Amniotic stem cell (primary cell): Measurements from ENCODE around the gene ELOVL5.
"Not testable (repeated sequence)": the region's sequence is repeated elsewhere in the genome, so short reads cannot be mapped to it uniquely, and the experiment has no call there.

Experiments
- DNase-seq: peaks from one replicate; lab custom pipeline; 2025; lab: John Stamatoyannopoulos, UW

Gene ELOVL5

GRCh38 chr6:53359095-53359842, 10.5 kb upstream of the ELOVL5 start:
- peak; percentile 74 for DNase-seq

DNA sequence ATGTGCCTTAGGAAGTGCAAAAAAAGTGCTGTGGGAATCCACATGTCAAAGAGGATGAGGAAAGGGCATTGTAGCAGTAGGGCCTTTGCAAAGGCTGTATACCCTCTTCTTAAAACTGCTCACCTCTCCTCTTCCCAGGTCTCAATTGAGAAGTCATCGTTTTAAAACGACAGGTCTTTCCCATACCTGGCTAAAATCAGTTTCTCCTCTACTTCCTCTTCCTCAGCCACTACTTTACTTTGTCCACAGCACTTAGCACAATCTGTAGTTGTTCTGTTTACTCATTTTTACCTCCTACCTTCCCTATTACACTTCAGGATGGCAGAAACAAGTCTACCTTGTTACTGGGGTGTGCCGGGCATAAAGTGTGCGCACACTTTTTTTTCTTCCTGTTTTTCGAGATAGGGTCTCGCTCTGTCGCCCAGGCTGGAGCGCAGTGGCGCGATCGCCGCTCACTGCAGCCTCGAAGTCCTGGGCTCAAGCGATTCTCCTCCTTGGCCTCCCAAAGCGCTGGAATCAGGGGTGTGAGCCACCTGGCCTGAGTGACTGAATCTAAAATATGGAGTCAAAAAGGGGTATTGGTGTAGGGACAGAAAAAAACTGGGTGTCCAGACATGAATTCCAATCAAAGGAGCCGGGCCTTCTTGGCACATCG, 9.8 kb upstream of the ELOVL5 start:
- no peak for DNase-seq

DNA sequence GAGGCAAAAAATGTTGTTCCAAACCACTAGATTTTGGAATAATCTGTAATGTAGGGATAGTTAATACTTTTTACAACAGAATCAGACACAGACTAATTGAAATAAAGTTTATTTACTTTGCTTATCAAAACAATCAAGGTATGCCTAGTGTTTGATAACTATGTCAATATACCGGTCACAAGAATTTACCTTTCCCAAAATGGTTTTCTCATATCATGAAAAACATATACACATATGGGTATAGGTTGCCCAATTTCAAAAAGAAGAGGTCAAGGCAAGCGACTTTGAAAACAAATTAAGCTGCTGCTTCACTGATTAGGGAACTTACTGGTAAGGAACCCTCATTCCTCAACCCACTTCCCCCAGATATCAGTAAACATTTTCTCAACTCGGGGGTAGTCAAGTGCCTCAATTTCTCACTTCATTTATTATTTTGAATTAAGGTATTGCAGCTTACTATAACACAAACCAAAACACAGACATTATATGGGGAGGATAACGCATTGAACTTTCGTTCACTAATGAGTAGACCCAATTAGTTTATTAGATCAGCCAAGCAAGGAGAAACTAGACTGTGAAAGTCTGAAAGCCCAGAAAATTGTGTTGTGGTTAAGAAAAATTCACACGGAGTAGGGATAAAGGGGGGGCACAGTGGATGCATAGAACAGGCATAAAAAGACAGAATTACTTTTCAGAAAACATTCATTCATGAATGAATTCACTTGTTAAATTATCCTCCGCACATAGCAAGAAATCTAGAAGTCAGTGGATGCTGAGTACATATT, 9.0 kb upstream of the ELOVL5 start:
- no peak for DNase-seq

GRCh38 chr6:53353624-53354023, 4.9 kb upstream of the ELOVL5 start:
- DNase-seq, result no peak

- no peak for DNase-seq
Observed at GRCh38 chr6:53352360-53352759, 3.6 kb upstream of the ELOVL5 start.

GRCh38 chr6:53349209-53349693, 501 bp upstream of the ELOVL5 start:
- DNase-seq, result no peak

- peak; percentile 22 for DNase-seq
Observed at GRCh38 chr6:53347921-53348370, 804 bp downstream of the ELOVL5 start.

- no peak for DNase-seq
Observed at GRCh38 chr6:53347250-53347920, 1.4 kb downstream of the ELOVL5 start.

- not testable (repeated sequence) for DNase-seq
Observed at GRCh38 chr6:53346049-53346448, 2.7 kb downstream of the ELOVL5 start.

GRCh38 chr6:53344969-53345368, 3.8 kb downstream of the ELOVL5 start:
- DNase-seq, result no peak

DNA sequence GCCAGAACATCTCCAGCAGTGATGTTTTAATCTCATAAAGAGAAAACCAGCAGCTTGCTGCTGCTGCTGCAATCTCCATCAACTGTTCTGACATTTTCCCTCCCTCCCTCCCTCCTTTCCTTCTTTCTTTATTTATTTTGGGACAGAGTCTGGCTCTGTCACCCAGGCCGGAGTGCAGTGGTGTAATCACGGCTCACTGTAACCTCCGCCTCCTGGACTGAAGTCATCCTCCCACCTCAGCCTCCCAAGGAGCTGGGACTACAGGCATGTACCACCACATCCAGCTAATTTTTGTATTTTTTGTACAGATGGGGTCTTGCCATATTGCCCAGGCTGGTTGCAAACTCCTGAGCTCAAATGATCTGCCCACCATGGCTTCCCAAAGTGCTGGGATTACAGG, 5.7 kb downstream of the ELOVL5 start:
- DNase-seq, result no peak

DNA sequence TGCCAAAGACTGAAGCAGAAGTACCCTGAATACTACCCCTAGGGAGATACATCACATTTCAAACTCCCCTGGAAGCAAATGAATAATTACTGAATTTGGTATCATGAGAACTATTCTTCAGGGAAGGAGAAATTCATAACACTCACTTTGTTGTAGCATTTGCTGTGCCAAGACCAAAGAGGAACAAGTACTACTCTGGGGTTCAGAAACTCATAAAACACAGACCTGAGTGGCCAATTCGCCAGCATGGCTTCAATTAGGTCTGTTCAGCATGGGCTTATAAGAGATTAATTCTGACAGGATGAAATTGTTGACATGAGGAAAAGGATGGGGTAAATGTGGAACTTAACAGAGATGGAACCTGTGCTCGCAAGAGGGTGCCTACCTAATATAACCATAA, 6.5 kb downstream of the ELOVL5 start:
- DNase-seq, result no peak

- DNase-seq, result no peak
Observed at GRCh38 chr6:53340536-53340935, 8.2 kb downstream of the ELOVL5 start.

DNA sequence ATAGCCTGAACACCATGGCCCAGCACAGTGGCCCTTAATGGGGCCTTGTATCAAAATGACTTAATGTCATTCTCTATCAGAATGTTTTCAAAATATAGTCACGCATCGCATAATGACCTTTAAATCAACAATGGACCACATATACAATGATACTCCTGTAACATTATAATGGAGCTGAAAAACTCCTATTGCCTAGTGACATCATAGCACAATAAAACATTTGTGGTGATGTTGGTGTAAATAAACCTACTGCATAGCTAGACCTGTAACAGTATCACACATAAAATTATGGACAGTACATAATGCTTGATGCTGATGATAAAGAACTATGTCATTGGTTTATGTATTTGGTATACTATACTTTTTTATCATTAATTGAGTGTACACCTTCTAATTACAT, 9.3 kb downstream of the ELOVL5 start:
- DNase-seq, result no peak

GRCh38 chr6:53338304-53338703, 10.4 kb downstream of the ELOVL5 start:
- no peak for DNase-seq

DNA sequence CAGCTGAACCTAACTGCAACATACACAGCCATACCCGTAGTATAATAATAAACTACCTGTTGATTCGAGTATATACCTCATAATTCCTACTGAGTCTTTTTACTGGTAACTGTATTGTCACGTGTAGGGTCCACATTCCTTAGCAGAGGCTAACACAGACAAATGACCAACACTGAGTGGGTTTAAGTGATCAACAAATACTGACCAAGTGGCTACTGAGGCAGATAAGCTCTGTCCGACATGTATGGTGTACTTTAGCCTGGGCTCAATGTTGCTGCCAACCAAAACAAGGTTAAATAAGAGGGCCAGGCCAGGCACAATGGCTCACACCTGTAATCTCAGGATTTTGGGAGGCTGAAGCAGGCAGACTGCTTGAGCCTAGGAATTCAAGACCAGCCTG, 12.7 kb downstream of the ELOVL5 start:
- no peak for DNase-seq

GRCh38 chr6:53335224-53335994, 13.3 kb downstream of the ELOVL5 start:
- no peak for DNase-seq

GRCh38 chr6:53333439-53334408, 15.0 kb downstream of the ELOVL5 start:
- no peak for DNase-seq

GRCh38 chr6:53331678-53332077, 17.1 kb downstream of the ELOVL5 start:
- DNase-seq, result no peak

- no peak for DNase-seq
Observed at GRCh38 chr6:53330137-53330536, 18.6 kb downstream of the ELOVL5 start.
